ENCODE measurements around the gene FBXL13. TPM values are rescaled to one million over a fixed set of nuclear protein-coding genes. Genes with fewer than 3 reads are reported as not detected.

The FBXL13 gene
- total and polyA plus RNA-seq, 2 experiments from 2014 or later: 1.2 to 2.5 TPM

GRCh38 chr7:102869195-102869594, 205.4 kb downstream of the FBXL13 start (continued):
- TF ChIP-seq ZNF462 (CRISPR knock-in tag; IDR thresholded peaks at IDR 0.05) (no peak), STAT1 (IDR thresholded peaks at IDR 0.05; ENCODE audit: unreplicated experiment) (no peak), EZH2phosphoT487 (IDR thresholded peaks at IDR 0.05; ENCODE audit: unreplicated experiment) (no peak), ZNF331 (CRISPR knock-in tag; IDR thresholded peaks at IDR 0.05; ENCODE audit: low read depth) (no peak), ZNF114 (CRISPR knock-in tag; IDR thresholded peaks at IDR 0.05) (no peak), NANOG (IDR thresholded peaks at IDR 0.05; ENCODE audit: borderline replicate concordance) (no peak), REST (IDR thresholded peaks at IDR 0.05; ENCODE audit: unreplicated experiment) (no peak)
- TF ChIP-seq, protein P1, sequence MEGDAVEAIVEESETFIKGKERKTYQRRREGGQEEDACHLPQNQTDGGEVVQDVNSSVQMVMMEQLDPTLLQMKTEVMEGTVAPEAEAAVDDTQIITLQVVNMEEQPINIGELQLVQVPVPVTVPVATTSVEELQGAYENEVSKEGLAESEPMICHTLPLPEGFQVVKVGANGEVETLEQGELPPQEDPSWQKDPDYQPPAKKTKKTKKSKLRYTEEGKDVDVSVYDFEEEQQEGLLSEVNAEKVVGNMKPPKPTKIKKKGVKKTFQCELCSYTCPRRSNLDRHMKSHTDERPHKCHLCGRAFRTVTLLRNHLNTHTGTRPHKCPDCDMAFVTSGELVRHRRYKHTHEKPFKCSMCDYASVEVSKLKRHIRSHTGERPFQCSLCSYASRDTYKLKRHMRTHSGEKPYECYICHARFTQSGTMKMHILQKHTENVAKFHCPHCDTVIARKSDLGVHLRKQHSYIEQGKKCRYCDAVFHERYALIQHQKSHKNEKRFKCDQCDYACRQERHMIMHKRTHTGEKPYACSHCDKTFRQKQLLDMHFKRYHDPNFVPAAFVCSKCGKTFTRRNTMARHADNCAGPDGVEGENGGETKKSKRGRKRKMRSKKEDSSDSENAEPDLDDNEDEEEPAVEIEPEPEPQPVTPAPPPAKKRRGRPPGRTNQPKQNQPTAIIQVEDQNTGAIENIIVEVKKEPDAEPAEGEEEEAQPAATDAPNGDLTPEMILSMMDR (conservative IDR thresholded peaks at IDR 0.05; ENCODE audit: low read depth in 2 of 2): no peak

Data from GM23338 (cell line).